H1 (cell line): ENCODE results near the gene AANAT. TPM values are rescaled to one million over a fixed set of nuclear protein-coding genes. Genes with fewer than 3 reads are reported as not detected.

Experiments
- CTCF ChIA-PET: fragments of 300-600 bp; sonication (Branson Sonifier 250); formaldehyde crosslinking; loops from one replicate; lab custom pipeline; 2021; ENCODE audit not compliant: partially characterized antibody; lab: Charles Lee
- POLR2A ChIA-PET: fragments of 300-600 bp; sonication (Branson Sonifier 250); formaldehyde crosslinking; loops from one replicate; lab custom pipeline; 2021; ENCODE audit warnings: inconsistent platforms; ENCODE audit not compliant: partially characterized antibody; lab: Charles Lee
- DNase-seq, 2 experiments: peaks; one replicate each; pipeline versions ENCODE4 v3.0.0 to v3.0.0-alpha.2; 2010 to 2022; ENCODE audit warnings: low spot score in 2 of 2, low read depth in 1 of 2, mixed read lengths in 1 of 2
- FAIRE-seq: peaks from 2 replicates; lab custom pipeline; 2011; peaks lifted over from hg19 to GRCh38; lab: Jason Lieb, UNC
- H2AFZ ChIP-seq: 2 replicates; pipeline ENCODE4 v1.8.1; 2012; ENCODE audit warnings: low read length, inconsistent platforms
- H2AK5ac ChIP-seq: 2 replicates; pipeline ENCODE4 v1.6.1; 2013; ENCODE audit warnings: low read depth, low read length
- H2BK120ac ChIP-seq: replicated peaks from 2 replicates; pipeline ENCODE3; 2013; ENCODE audit warnings: low read depth, low read length, inconsistent platforms
- H2BK12ac ChIP-seq: 2 replicates; pipeline ENCODE4 v1.6.1; 2013; ENCODE audit warnings: low read depth, low read length
- H2BK15ac ChIP-seq: 2 replicates; pipeline ENCODE4 v1.6.1; 2013; ENCODE audit warnings: low read length
- H2BK20ac ChIP-seq: 2 replicates; pipeline ENCODE4 v1.6.1; 2013; ENCODE audit warnings: low read length
- H2BK5ac ChIP-seq: 2 replicates; pipeline ENCODE4 v1.6.1; 2013; ENCODE audit warnings: low read depth, low read length
- H3K14ac ChIP-seq: 2 replicates; pipeline ENCODE4 v1.6.1; 2013; ENCODE audit warnings: inconsistent platforms; ENCODE audit not compliant: insufficient read length
- H3K18ac ChIP-seq: 2 replicates; pipeline ENCODE4 v1.6.1; 2013; ENCODE audit warnings: low read length; ENCODE audit errors: extremely low read depth
- H3K23ac ChIP-seq: 2 replicates; pipeline ENCODE4 v1.6.1; 2013; ENCODE audit warnings: inconsistent platforms; ENCODE audit not compliant: insufficient read length
- H3K23me2 ChIP-seq: 2 replicates; pipeline ENCODE4 v1.6.1; 2013; ENCODE audit warnings: low read depth, low read length
- H3K27ac ChIP-seq: 2 replicates; pipeline ENCODE4 v1.6.1; 2011; ENCODE audit warnings: low read depth, low read length, inconsistent platforms
- H3K27me3 ChIP-seq, 4 experiments: replicated peaks in 1 of 4; 1 replicate in 1 of 4; 2 replicates in 3 of 4; pipeline versions ENCODE4 v1.6.1 to v1.8.1; 2011 to 2013; ENCODE audit warnings: low read length in 3 of 4, mild to moderate bottlenecking in 3 of 4, inconsistent platforms in 2 of 4, mixed read lengths in 2 of 4, moderate library complexity in 1 of 4; ENCODE audit not compliant: control insufficient read depth in 3 of 4, insufficient read depth in 3 of 4; ENCODE audit errors: extremely low read depth in 1 of 4
- H3K36me3 ChIP-seq, 4 experiments: 2 replicates each; pipeline versions ENCODE4 v1.6.1 to v1.8.1; 2011 to 2013; ENCODE audit warnings: mild to moderate bottlenecking in 4 of 4, low read length in 3 of 4, moderate library complexity in 2 of 4, control low read depth in 1 of 4, inconsistent platforms in 1 of 4; ENCODE audit not compliant: insufficient read depth in 4 of 4, control insufficient read depth in 2 of 4
- H3K4ac ChIP-seq: replicated peaks from 2 replicates; pipeline ENCODE3; 2013; ENCODE audit warnings: low read length, low read depth, mixed read lengths, inconsistent platforms; ENCODE audit not compliant: insufficient read length
- H3K4me1 ChIP-seq, 4 experiments: replicated peaks in 1 of 4; 1 replicate in 1 of 4; 2 replicates in 3 of 4; pipeline versions ENCODE4 v1.6.1 to v1.8.1; 2011 to 2013; ENCODE audit warnings: low read length in 3 of 4, inconsistent platforms in 2 of 4, mixed read lengths in 1 of 4; ENCODE audit not compliant: insufficient read depth in 4 of 4, control insufficient read depth in 3 of 4
- H3K4me2 ChIP-seq, 2 experiments: 2 replicates each; pipeline versions ENCODE4 v1.6.1 to v1.8.1; 2011 to 2013; ENCODE audit warnings: low read depth in 2 of 2, low read length in 2 of 2, control low read depth in 1 of 2, inconsistent platforms in 1 of 2, mild to moderate bottlenecking in 1 of 2; ENCODE audit not compliant: insufficient read depth in 1 of 2
- H3K4me3 ChIP-seq, 4 experiments: fragments of 200-600, 300-600 bp in 1 of 4; sonication (generic), shearing (Covaris generic), sonication (Bioruptor Twin) in 1 of 4; 2 replicates each; pipeline versions ENCODE4 v1.5.1 to v1.8.1; 2011 to 2016; ENCODE audit warnings: low read length in 4 of 4, low read depth in 3 of 4, control low read depth in 2 of 4, inconsistent platforms in 2 of 4, mild to moderate bottlenecking in 2 of 4, mixed read lengths in 1 of 4, moderate library complexity in 1 of 4; ENCODE audit not compliant: insufficient read depth in 2 of 4; ENCODE audit errors: extremely low read depth in 1 of 4
- H3K56ac ChIP-seq: replicated peaks from 2 replicates; pipeline ENCODE3; 2013; ENCODE audit warnings: low read depth, mild to moderate bottlenecking, mixed read lengths, low read length, inconsistent platforms; ENCODE audit not compliant: insufficient read length
- H3K79me1 ChIP-seq: 2 replicates; pipeline ENCODE4 v1.6.1; 2013; ENCODE audit warnings: low read depth, low read length, control low read depth
- H3K79me2 ChIP-seq, 2 experiments: 2 replicates each; pipeline versions ENCODE4 v1.6.1 to v1.8.1; 2012 to 2013; ENCODE audit warnings: low read length in 2 of 2, mild to moderate bottlenecking in 2 of 2, inconsistent platforms in 1 of 2; ENCODE audit not compliant: insufficient read depth in 2 of 2, control insufficient read depth in 1 of 2
- H3K9ac ChIP-seq, 4 experiments: replicated peaks in 1 of 4; 1 replicate in 1 of 4; 2 replicates in 3 of 4; pipeline versions ENCODE4 v1.6.1 to v1.8.1; 2011 to 2013; ENCODE audit warnings: low read depth in 3 of 4, low read length in 3 of 4, control low read depth in 2 of 4, mild to moderate bottlenecking in 2 of 4, moderate library complexity in 2 of 4, inconsistent platforms in 1 of 4; ENCODE audit errors: extremely low read depth in 1 of 4
- H3K9me3 ChIP-seq, 2 experiments: 2 replicates each; pipeline versions ENCODE4 v1.6.1 to v1.8.1; 2012 to 2013; ENCODE audit warnings: mild to moderate bottlenecking in 2 of 2, moderate library complexity in 2 of 2, control low read depth in 1 of 2, inconsistent platforms in 1 of 2, low read depth in 1 of 2, low read length in 1 of 2, mixed read lengths in 1 of 2; ENCODE audit not compliant: insufficient read depth in 2 of 2
- H4K20me1 ChIP-seq, 2 experiments: replicated peaks in 1 of 2; 2 replicates each; pipeline versions ENCODE3 to v1.8.1; 2011 to 2013; ENCODE audit warnings: inconsistent platforms in 2 of 2, low read length in 2 of 2, mild to moderate bottlenecking in 1 of 2; ENCODE audit not compliant: insufficient read depth in 2 of 2, control insufficient read depth in 1 of 2
- H4K5ac ChIP-seq: 2 replicates; pipeline ENCODE4 v1.6.1; 2013; ENCODE audit warnings: low read length, low read depth, mixed read lengths, inconsistent platforms; ENCODE audit not compliant: insufficient read length
- H4K8ac ChIP-seq: 2 replicates; pipeline ENCODE4 v1.8.0; 2013; ENCODE audit warnings: mild to moderate bottlenecking, moderate library complexity, low read length, inconsistent platforms; ENCODE audit not compliant: insufficient read depth; ENCODE audit errors: extremely low read depth
- H4K91ac ChIP-seq: replicated peaks from 2 replicates; pipeline ENCODE3; 2013; ENCODE audit warnings: low read length, mixed read lengths, inconsistent platforms; ENCODE audit not compliant: insufficient read length
- CREB1 ChIP-seq: IDR thresholded peaks from 2 replicates; pipeline ENCODE4 v1.6.1; 2012; ENCODE audit warnings: inconsistent platforms
- EGR1 ChIP-seq: IDR thresholded peaks from 2 replicates; pipeline ENCODE4 v1.6.1; 2011; ENCODE audit warnings: low read depth, low read length, borderline replicate concordance
- EZH2 ChIP-seq: fragments of 200-600 bp; sonication (generic); IDR thresholded peaks from 2 replicates; pipeline ENCODE4 v1.7.1; 2012; ENCODE audit warnings: low read depth, mild to moderate bottlenecking, moderate library complexity, low read length, inconsistent platforms; ENCODE audit not compliant: severe bottlenecking
- GTF2F1 ChIP-seq: IDR thresholded peaks from 2 replicates; pipeline ENCODE4 v1.6.1; 2012; ENCODE audit warnings: low read depth, low read length, improper control_type of control experiment, borderline replicate concordance
- MAFK ChIP-seq: IDR thresholded peaks from 2 replicates; pipeline ENCODE4 v1.6.1; 2012; ENCODE audit warnings: low read depth, mild to moderate bottlenecking, improper control_type of control experiment, low read length
- NANOG ChIP-seq: IDR thresholded peaks from 2 replicates; pipeline ENCODE4 v1.6.1; 2011; ENCODE audit warnings: low read length, low read depth, mild to moderate bottlenecking, inconsistent platforms; ENCODE audit not compliant: insufficient read depth, poor library complexity, severe bottlenecking
- RXRA ChIP-seq: IDR thresholded peaks from 2 replicates; pipeline ENCODE4 v1.6.1; 2011; ENCODE audit warnings: low read depth, mild to moderate bottlenecking, low read length, moderate library complexity; ENCODE audit not compliant: insufficient read depth
- TCF12 ChIP-seq: IDR thresholded peaks from 2 replicates; pipeline ENCODE4 v1.6.1; 2011; ENCODE audit warnings: low read depth, mild to moderate bottlenecking, low read length
- WGBS, 2 experiments: shearing (Covaris generic) in 1 of 2; methylation state at CpG; one replicate each; pipeline versions ENCODE4 v1.1.6 to v1.1.7; 2013 to 2015; ENCODE audit warnings: low lambda C conversion rate in 2 of 2, mixed read lengths in 2 of 2, inconsistent platforms in 1 of 2, low coverage in 1 of 2, missing lambda C conversion rate in 1 of 2; ENCODE audit not compliant: insufficient replicate concordance in 2 of 2, insufficient coverage in 1 of 2, insufficient read length in 1 of 2; ENCODE audit errors: extremely low coverage in 1 of 2, missing lambda C conversion rate in 1 of 2; 5-methylcytosine and 5-hydroxymethylcytosine counted together
- polyA plus RNA-seq, 7 experiments: library from polyadenylated mRNA; depleted of rRNA in 3 of 7; stranded (reverse) in 5 of 7; unstranded in 2 of 7; fragments of >200 nt in 5 of 7; fragments of 200-250 nt in 2 of 7; gene quantifications; 1 replicate in 5 of 7; 2 replicates in 1 of 7; 4 replicates in 1 of 7; pipeline versions ENCODE4 v1.2.1 to v1.2.3, GENCODE V29; 2011 to 2013; ENCODE audit warnings: missing spikeins in 2 of 7, mixed read lengths in 2 of 7
- total RNA-seq: library from RNA; stranded (reverse); fragmentation: NEBNext Ultra II Directional; extraction: Animal tissue kit (Norgen Biotek cat#: 25700); gene quantifications from 2 replicates; pipeline ENCODE4 v1.2.1, GENCODE V29; 2021

AANAT gene
- total and polyA plus RNA-seq, 2 of the 8 experiments (the other 6 are each of a cell fraction or from before 2014, with no cell fraction given): 0.53 TPM; not detected in 1

DNA sequence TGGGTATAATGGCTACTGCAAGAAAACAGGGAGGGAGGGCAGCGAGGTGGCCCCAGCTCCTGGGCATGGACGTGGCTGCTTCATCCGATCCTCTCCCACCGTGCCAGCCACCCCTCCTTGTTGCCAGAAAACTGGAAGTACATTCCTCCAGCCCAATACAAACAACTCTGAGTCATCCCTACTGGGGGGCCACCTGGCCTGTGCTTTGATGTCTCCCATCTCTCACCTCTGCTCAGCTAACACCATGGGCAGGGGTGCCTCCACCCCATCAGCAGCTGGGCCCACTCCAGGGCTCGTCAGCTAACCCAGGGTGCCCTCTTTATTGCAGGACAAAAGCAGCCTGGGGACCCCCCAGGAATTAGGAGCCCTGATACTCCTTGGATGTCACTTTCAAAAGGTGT, 31.9 kb downstream of the AANAT start:
- no peak overlapping the region for H2AFZ ChIP-seq
- H3K18ac ChIP-seq: no peak overlapping the region
- CTCF ChIA-PET: interaction anchor here (0.9 to 20.2 kb wide), 9 partner anchors 8 to 101 kb away, joined by 3 to 446 read pairs (median 9); partner anchors contain the start of gene AANAT
- POLR2A ChIA-PET: interaction anchor here (0.5 to 3.8 kb wide), 9 partner anchors 10 to 112 kb away, joined by 3 to 15 read pairs (median 3); partner anchors contain the start of gene PRCD
- no peak overlapping the region for H3K4ac ChIP-seq
- H4K5ac ChIP-seq: no peak overlapping the region
- 0 out of 2 replicates have a peak overlapping the region, but pooled peaks have one; percentile 61 for H2BK15ac ChIP-seq
- H4K20me1 ChIP-seq: peaks cover 4 to 25% of the 10 kb centered on the region in 2 experiments
- no peak overlapping the region for H4K91ac ChIP-seq
- H3K4me2 ChIP-seq: peak overlapping the region in 1 of 2 experiments; percentile 81; a peak in 2 of 4 replicates
- H3K23ac ChIP-seq: no peak overlapping the region
- H2BK12ac ChIP-seq: peak overlapping the region; percentile 27; the same call in 1 of the 2 replicates
- peaks cover 7% of the 10 kb centered on the region; the same call in 1 of the 2 replicates for H3K23me2 ChIP-seq
- H3K4me3 ChIP-seq: peak overlapping the region in 1 of 4 experiments; percentile 34; a peak in 1 of 8 replicates
- TF ChIP-seq TCF12: no peak
- no peak for TF ChIP-seq NANOG
- no peak for TF ChIP-seq EZH2
- no peak for TF ChIP-seq MAFK
- no peak for TF ChIP-seq EGR1
- no peak for TF ChIP-seq CREB1
- no peak for TF ChIP-seq RXRA
- no peak for TF ChIP-seq GTF2F1
- H3K9me3 ChIP-seq: no peaks in the 10 kb centered on the region
- H2BK120ac ChIP-seq: no peak overlapping the region
- no peak overlapping the region for H2AK5ac ChIP-seq
- H3K36me3 ChIP-seq: no peaks in the 10 kb centered on the region
- H4K8ac ChIP-seq: no peak overlapping the region
- peaks cover 12% of the 10 kb centered on the region for H3K79me1 ChIP-seq
- peaks cover 0 to 6% of the 10 kb centered on the region in 2 experiments; a peak in 2 of 4 replicates for H3K79me2 ChIP-seq
- H2BK20ac ChIP-seq: no peak overlapping the region
- WGBS, 2 experiments: 75% methylated on average over 5 of the region's 5 CpGs; no CpG with 5 or more reads in 1 of the 2 experiments
- no peak overlapping the region for H3K27ac ChIP-seq
- H3K56ac ChIP-seq: no peak overlapping the region
- H3K4me1 ChIP-seq: peaks cover 11 to 39% (median 34%) of the 10 kb centered on the region in 4 experiments
- DNase-seq: no peak
- FAIRE-seq: no peak
- no peak overlapping the region for H3K14ac ChIP-seq
- no peak overlapping the region for H2BK5ac ChIP-seq
- H3K9ac ChIP-seq: peak overlapping the region in 1 of 4 experiments; percentile 24; a peak in 1 of 7 replicates
- H3K27me3 ChIP-seq: no peaks in the 10 kb centered on the region
